ENCODE data around the gene SAMD7.

DNA sequence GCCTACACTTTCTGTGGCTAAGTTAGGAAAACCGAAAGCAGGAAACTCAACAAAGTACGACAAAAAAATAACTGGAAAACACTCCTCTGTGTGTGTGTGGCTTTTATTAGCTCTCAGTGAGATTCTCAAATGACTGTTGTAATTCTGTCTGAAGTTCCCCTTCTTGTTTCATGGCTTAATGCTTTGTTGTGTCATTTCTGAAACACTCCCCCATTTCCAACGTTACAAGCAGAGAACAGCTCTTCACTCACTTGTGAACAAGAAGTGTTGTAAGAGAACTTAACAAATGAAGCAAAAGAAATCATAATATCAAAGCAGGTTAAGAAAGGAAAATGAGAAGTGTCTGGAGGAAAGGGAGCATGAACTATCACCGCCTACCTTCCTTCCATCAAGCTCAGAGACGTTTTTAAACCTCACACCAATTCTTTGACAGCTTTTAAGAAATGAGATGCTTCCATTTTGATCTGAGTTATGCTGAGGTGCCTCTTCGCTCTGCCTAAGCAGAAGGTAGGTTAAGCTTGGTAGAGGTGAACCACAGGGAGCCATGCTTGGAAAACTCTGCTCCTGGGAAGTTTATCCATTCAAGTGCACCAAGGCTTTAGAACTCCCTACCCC, 42.9 kb downstream of the SAMD7 start:
- TF ChIP-seq, protein P1, sequence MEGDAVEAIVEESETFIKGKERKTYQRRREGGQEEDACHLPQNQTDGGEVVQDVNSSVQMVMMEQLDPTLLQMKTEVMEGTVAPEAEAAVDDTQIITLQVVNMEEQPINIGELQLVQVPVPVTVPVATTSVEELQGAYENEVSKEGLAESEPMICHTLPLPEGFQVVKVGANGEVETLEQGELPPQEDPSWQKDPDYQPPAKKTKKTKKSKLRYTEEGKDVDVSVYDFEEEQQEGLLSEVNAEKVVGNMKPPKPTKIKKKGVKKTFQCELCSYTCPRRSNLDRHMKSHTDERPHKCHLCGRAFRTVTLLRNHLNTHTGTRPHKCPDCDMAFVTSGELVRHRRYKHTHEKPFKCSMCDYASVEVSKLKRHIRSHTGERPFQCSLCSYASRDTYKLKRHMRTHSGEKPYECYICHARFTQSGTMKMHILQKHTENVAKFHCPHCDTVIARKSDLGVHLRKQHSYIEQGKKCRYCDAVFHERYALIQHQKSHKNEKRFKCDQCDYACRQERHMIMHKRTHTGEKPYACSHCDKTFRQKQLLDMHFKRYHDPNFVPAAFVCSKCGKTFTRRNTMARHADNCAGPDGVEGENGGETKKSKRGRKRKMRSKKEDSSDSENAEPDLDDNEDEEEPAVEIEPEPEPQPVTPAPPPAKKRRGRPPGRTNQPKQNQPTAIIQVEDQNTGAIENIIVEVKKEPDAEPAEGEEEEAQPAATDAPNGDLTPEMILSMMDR (IDR thresholded peaks at IDR 0.05): no peak
- TF ChIP-seq POLR2A (IDR thresholded peaks at IDR 0.05): no peak
